Common myeloid progenitor, CD34-positive (primary cell): Measurements from ENCODE around the gene CBX8.

ENCODE experiments used
- CTCF ChIA-PET: fragments of 350-600 bp; sonication (Branson Sonifier 250); formaldehyde crosslinking; loops from one replicate; lab custom pipeline; 2021; ENCODE audit warnings: antibody characterized with exemption; lab: Charles Lee
- POLR2A ChIA-PET: fragments of 350-600 bp; sonication (Branson Sonifier 250); formaldehyde crosslinking; loops from one replicate; lab custom pipeline; 2021; ENCODE audit warnings: antibody characterized with exemption; lab: Charles Lee
- DNase-seq, 3 donors: peaks; one replicate each; pipeline versions ENCODE4 v3.0.0 to v3.0.0-alpha.2; 2013
- H3K27ac ChIP-seq, 2 experiments: 1 replicate in 1 of 2; 2 replicates in 1 of 2; pipeline ENCODE4 v1.7.0; 2013; ENCODE audit warnings: inconsistent platforms in 2 of 2, low read length in 2 of 2, mild to moderate bottlenecking in 2 of 2, low read depth in 1 of 2, moderate library complexity in 1 of 2; ENCODE audit not compliant: severe bottlenecking in 2 of 2, insufficient read depth in 1 of 2, poor library complexity in 1 of 2
- H3K27me3 ChIP-seq, 5 experiments: replicated peaks in 2 of 5; 1 replicate in 3 of 5; 2 replicates in 2 of 5; pipeline versions ENCODE4 v1.6.1 to v1.7.0; 2013; ENCODE audit warnings: low read length in 4 of 5, mild to moderate bottlenecking in 2 of 5, moderate library complexity in 2 of 5, inconsistent platforms in 1 of 5; ENCODE audit not compliant: insufficient read depth in 5 of 5, control insufficient read depth in 4 of 5
- H3K36me3 ChIP-seq, 4 experiments: 1 replicate in 2 of 4; 2 replicates in 2 of 4; pipeline versions ENCODE4 v1.6.1 to v1.7.0; 2013; ENCODE audit warnings: low read length in 3 of 4, control low read depth in 1 of 4, mild to moderate bottlenecking in 1 of 4; ENCODE audit not compliant: control insufficient read depth in 4 of 4, insufficient read depth in 4 of 4
- H3K4me1 ChIP-seq, 4 experiments: 1 replicate in 3 of 4; 2 replicates in 1 of 4; pipeline versions ENCODE4 v1.6.1 to v1.7.1; 2013; ENCODE audit warnings: low read length in 3 of 4, mild to moderate bottlenecking in 3 of 4, control low read depth in 1 of 4, inconsistent platforms in 1 of 4, moderate library complexity in 1 of 4; ENCODE audit not compliant: control insufficient read depth in 4 of 4, insufficient read depth in 4 of 4; ENCODE audit errors: control extremely low read depth in 1 of 4
- H3K4me3 ChIP-seq, 7 experiments: 1 replicate in 4 of 7; 2 replicates in 3 of 7; pipeline versions ENCODE4 v1.5.1 to v1.7.0; 2013; ENCODE audit warnings: mild to moderate bottlenecking in 7 of 7, low read length in 6 of 7, moderate library complexity in 6 of 7, inconsistent platforms in 2 of 7, low read depth in 2 of 7, control low read depth in 1 of 7; ENCODE audit not compliant: insufficient read depth in 4 of 7, control insufficient read depth in 1 of 7; ENCODE audit errors: extremely low read depth in 1 of 7
- H3K9me3 ChIP-seq, 5 experiments: 1 replicate in 4 of 5; 2 replicates in 1 of 5; pipeline versions ENCODE4 v1.6.1 to v1.7.1; 2013; ENCODE audit warnings: low read length in 4 of 5, mild to moderate bottlenecking in 2 of 5, inconsistent platforms in 1 of 5, low read depth in 1 of 5, moderate library complexity in 1 of 5; ENCODE audit not compliant: control insufficient read depth in 4 of 5, insufficient read depth in 2 of 5; ENCODE audit errors: control extremely low read depth in 1 of 5
- WGBS: methylation state at CpG from one replicate; pipeline ENCODE4 v1.1.5; 2013; ENCODE audit not compliant: insufficient coverage; 5-methylcytosine and 5-hydroxymethylcytosine counted together

The CBX8 gene

GRCh38 chr17:79798299-79799173, 1.7 kb upstream of the CBX8 start:
- no peak overlapping the region for H3K27ac ChIP-seq
- 3% methylated on average over 68 of the region's 70 CpGs for WGBS
- ChIA-PET CTCF (interaction anchor here (1.0 to 2.0 kb wide), 4 partner anchors 9 to 36 kb away, joined by 3 to 8 read pairs (median 6); no protein-coding TSS in a partner anchor), POLR2A (interaction anchor here (0.8 kb wide), 1 partner anchor 237 kb away, joined by 3 read pairs; no protein-coding TSS in a partner anchor)
- H3K36me3 ChIP-seq: peaks cover 0 to 14% (median 10%) of the 10 kb centered on the region in 4 experiments
- H3K4me3 ChIP-seq: peak overlapping the region in 3 of 7 experiments; percentile 24 to 87 (median 55)
- H3K4me1 ChIP-seq: peaks cover 0 to 65% (median 61%) of the 10 kb centered on the region in 4 experiments
- DNase-seq: no peak
- peaks cover 0 to 64% (median 41%) of the 10 kb centered on the region in 5 experiments for H3K27me3 ChIP-seq
- peaks cover 0 to 2% (median 0%) of the 10 kb centered on the region in 5 experiments for H3K9me3 ChIP-seq

DNA sequence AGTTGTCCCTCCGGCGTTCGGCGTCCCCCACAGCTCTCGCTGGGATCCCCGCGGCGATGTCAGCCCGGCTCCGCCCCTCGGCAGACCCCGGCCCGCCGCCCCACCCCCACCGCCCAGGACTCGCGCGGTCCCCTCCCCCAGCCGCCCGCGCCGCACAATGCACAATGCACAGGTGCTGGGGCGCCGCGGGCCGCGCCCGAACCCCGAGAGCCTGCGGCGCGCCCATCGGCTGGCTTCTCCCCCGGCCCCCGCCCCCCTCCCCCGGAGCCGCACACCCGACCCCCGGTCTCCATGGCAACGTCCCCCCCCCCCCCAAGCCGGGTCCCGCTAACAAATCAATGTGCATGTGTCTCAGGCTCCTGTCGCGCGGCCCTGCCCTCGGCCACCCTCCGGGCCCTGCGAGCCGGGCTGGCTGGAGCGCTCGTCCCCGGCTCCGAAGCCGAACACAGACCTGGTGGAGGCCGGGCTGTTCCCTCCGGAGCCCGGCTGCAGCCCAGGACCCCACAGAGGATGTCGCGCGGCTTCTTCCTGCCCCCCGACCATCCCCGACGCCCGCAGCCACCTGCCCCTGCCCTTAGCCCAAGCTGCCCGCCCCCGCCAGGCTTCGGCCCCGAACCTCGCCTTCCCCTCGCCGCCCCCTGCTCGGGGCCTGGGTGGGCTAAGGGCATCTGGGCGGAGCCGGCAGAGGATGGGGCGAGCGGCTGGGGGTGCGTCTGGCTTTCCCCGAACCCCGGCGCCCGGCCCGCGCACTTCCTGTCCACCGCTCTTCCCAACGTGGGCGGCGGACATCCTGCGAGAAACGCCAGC, 818 bp upstream of the CBX8 start:
- Histone ChIP-seq H3K27me3 (peaks cover 0 to 64% (median 42%) of the 10 kb centered on the region in 5 experiments), H3K4me3 (peak overlapping the region; percentile 15 to 87 (median 47)), H3K4me1 (peaks cover 0 to 59% (median 56%) of the 10 kb centered on the region in 4 experiments), H3K36me3 (peaks cover 0 to 16% (median 12%) of the 10 kb centered on the region in 4 experiments), H3K9me3 (peaks cover 0 to 2% (median 0%) of the 10 kb centered on the region in 5 experiments), H3K27ac (no peak overlapping the region)
- peak in 1 of 3 donors; percentile 40 for DNase-seq
- ChIA-PET POLR2A (no interaction called here), CTCF (interaction anchor here (1.3 to 2.0 kb wide), 4 partner anchors 10 to 37 kb away, joined by 3 to 8 read pairs (median 6); no protein-coding TSS in a partner anchor)
- WGBS: 0% methylated on average over 36 of the region's 89 CpGs

DNA sequence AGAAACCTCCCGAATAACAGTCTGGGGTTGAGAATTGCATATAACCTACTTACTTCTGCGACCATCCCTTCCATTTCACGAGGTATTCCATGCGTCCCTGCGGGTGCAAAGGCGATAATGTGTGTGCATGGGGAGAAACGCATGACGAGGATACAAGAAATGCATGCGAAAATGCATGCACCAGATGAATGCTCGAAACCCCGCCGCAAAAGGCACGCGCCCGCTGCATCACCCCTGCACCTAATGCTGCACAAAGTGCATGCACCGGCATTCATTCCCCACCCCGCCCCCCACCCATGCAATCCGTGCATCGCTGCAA, 474 bp downstream of the CBX8 start:
- Histone ChIP-seq H3K27me3 (peaks cover 0 to 64% (median 38%) of the 10 kb centered on the region in 5 experiments), H3K9me3 (no peaks in the 10 kb centered on the region), H3K36me3 (peaks cover 0 to 16% (median 12%) of the 10 kb centered on the region in 4 experiments), H3K4me1 (peaks cover 0 to 59% (median 55%) of the 10 kb centered on the region in 4 experiments), H3K4me3 (peak overlapping the region; percentile 49 to 89 (median 79)), H3K27ac (peak overlapping the region; percentile 54 to 82)
- peak in 2 of 3 donors; percentile 69 to 77 for DNase-seq
- WGBS: 0% methylated on average over 13 of the region's 19 CpGs
- POLR2A ChIA-PET: no interaction called here
- CTCF ChIA-PET: interaction anchor here (0.6 to 1.3 kb wide), 6 partner anchors 12 to 128 kb away, joined by 3 to 7 read pairs (median 4); no protein-coding TSS in a partner anchor

GRCh38 chr17:79795795-79796443, 958 bp downstream of the CBX8 start:
- no peak for DNase-seq
- peaks cover 0 to 16% (median 12%) of the 10 kb centered on the region in 4 experiments for H3K36me3 ChIP-seq
- H3K4me1 ChIP-seq: peaks cover 0 to 59% (median 55%) of the 10 kb centered on the region in 4 experiments
- ChIA-PET CTCF (interaction anchor here (1.2 to 1.3 kb wide), 2 partner anchors 48 to 50 kb away, joined by 3 to 4 read pairs; no protein-coding TSS in a partner anchor), POLR2A (no interaction called here)
- H3K27me3 ChIP-seq: peaks cover 0 to 64% (median 37%) of the 10 kb centered on the region in 5 experiments
- H3K4me3 ChIP-seq: peak overlapping the region; percentile 49 to 89 (median 79)
- WGBS: 75% methylated on average over 7 of the region's 8 CpGs
- no peaks in the 10 kb centered on the region for H3K9me3 ChIP-seq
- no peak overlapping the region for H3K27ac ChIP-seq

DNA sequence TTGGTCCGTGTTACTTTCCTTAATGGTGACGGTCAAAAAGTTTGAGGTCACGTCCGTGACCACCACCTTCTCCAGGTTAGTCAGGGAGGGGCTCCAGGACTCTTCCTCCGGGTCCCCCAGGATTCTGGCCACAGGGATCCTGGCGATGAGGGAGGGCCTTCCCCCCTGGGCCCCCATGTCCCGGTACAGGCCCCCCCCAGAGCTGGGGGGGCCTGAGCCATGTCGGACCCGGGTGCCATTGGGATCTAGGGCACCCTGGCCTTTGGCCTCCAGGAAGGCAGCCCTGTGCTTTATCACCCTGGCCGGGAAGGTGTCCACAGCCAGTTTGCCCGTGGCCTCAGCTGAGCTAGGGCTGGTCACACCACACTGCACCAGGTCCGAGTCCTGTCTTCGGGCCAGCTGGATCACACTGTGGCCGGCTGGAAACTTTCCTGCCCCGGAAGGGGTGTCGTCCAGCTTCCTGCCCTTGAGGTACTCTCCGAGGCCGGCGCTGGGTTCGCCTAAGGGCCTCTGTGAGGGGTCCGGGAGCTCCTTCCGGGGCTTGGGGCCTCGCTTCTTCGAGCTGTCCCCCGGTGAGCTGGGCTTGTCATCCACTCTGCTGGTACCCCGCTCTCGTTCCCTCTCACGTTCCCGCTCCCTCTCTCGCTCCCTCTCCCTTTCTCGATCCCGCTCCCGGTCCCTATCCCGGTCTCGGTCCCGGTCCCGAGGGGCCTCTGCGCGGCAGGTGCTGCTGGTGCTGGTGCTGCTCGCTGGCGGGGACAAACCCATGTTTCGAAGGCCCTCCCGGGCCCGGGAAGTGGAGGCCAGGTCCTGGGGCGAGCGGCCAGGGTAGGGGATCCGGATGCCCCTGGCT, 2.0 kb downstream of the CBX8 start:
- Histone ChIP-seq H3K4me1 (peaks cover 0 to 59% (median 49%) of the 10 kb centered on the region in 4 experiments), H3K4me3 (no peak overlapping the region), H3K9me3 (no peaks in the 10 kb centered on the region), H3K27ac (no peak overlapping the region), H3K36me3 (peaks cover 0 to 16% (median 12%) of the 10 kb centered on the region in 4 experiments), H3K27me3 (peaks cover 0 to 64% (median 33%) of the 10 kb centered on the region in 5 experiments)
- ChIA-PET POLR2A (interaction anchor here (0.6 kb wide), 1 partner anchor 262 kb away, joined by 3 read pairs; no protein-coding TSS in a partner anchor), CTCF (interaction anchor here (0.6 to 1.3 kb wide), 5 partner anchors 9 to 1484 kb away, joined by 3 to 6 read pairs (median 3); no protein-coding TSS in a partner anchor)
- no peak for DNase-seq
- 96% methylated on average over 46 of the region's 47 CpGs for WGBS
